HFF-Myc (cell line): ENCODE data around the gene CER1.

ENCODE experiments used
- DNase-seq: peaks from one replicate; pipeline ENCODE4 v3.0.0-alpha.2; 2011; ENCODE audit warnings: low read depth; ENCODE audit errors: extremely low read depth
- H3K4me3 ChIP-seq: replicated peaks from 2 replicates; pipeline ENCODE4 v1.5.1; 2011; ENCODE audit warnings: low read depth, mild to moderate bottlenecking, control low read depth, low read length
- CTCF ChIP-seq: IDR thresholded peaks from 2 replicates; pipeline ENCODE4 v1.5.1; 2012; ENCODE audit warnings: mild to moderate bottlenecking, low read depth, low read length, control low read depth; ENCODE audit errors: missing control alignments

CER1 gene

DNA sequence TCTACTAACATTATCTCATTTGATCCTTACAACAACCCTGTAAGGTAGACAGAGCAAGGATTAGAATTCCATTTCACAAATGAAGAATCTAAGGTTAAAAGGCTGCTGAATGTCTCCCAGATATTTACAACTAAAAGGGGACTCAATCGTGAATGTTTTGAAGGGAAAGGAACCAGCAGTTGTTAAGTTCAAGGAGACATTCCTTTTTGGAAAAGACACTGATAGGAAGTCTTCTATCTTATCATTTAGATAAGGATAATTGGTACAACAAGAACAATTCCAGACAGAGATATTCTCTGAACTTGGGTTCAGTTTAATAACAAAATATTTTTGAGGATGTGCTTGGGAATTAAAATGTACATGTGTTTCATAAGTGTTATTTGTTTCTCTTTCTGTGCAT, 37.5 kb upstream of the CER1 start:
- TF ChIP-seq CTCF, result no peak
- DNase-seq, result no peak

GRCh38 chr9:14756291-14756690, 33.8 kb upstream of the CER1 start:
- no peak for TF ChIP-seq CTCF
- no peak overlapping the region for H3K4me3 ChIP-seq
- DNase-seq, result no peak

More for the DNA sequence above, 37.5 kb upstream of the CER1 start:
- no peak overlapping the region for H3K4me3 ChIP-seq

DNA sequence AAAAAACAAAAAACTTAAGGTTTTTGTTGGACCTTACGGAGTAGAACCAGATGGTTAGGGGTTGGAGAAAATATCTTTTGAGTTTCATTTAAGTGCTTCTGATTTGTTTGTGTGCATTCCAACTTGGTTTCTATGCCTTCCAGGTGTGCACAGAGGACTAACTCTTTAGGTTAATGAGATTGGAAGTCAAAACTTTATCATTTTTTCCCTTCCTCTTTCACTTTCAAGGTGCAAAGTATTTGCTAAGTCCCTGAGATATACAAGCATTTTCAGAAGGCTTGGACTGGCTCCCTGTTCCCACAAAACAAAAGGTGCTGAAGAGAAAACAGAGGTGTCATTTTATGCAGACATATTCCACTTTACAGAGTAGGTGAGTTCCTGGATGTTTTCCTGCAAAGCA, 30.3 kb upstream of the CER1 start:
- TF ChIP-seq CTCF, result no peak
- DNase-seq, result no peak
- no peak overlapping the region for H3K4me3 ChIP-seq

- no peak for TF ChIP-seq CTCF
- DNase-seq, result no peak
Observed at GRCh38 chr9:14752271-14752670, 29.7 kb upstream of the CER1 start.

GRCh38 chr9:14750821-14751220, 28.3 kb upstream of the CER1 start:
- no peak for TF ChIP-seq CTCF
- DNase-seq, result no peak
- H3K4me3 ChIP-seq, result no peak overlapping the region

More at GRCh38 chr9:14752271-14752670, 29.7 kb upstream of the CER1 start:
- H3K4me3 ChIP-seq, result no peak overlapping the region

- DNase-seq, result no peak
- no peak for TF ChIP-seq CTCF
- no peak overlapping the region for H3K4me3 ChIP-seq
Observed at GRCh38 chr9:14749741-14750211, 27.2 kb upstream of the CER1 start.

- no peak for DNase-seq
- no peak for TF ChIP-seq CTCF
- H3K4me3 ChIP-seq, result no peak overlapping the region
Observed at GRCh38 chr9:14748373-14748772, 25.8 kb upstream of the CER1 start.
